Transverse colon (tissue), 4 donors: ENCODE results near the gene OGFOD1. TPM values are rescaled to one million over a fixed set of nuclear protein-coding genes. Genes with fewer than 3 reads are reported as not detected.
A peak's percentile ranks its signal among the peaks of the same experiment; 100 is the strongest.

Source experiments
- DNase-seq: peaks from one replicate; pipeline ENCODE4 v3.0.0-alpha.2; 2019
- H3K27ac ChIP-seq, 4 donors: fragments of 200-600 bp; sonication (generic); 2 replicates each; pipeline ENCODE4 v1.5.1; 2016 to 2018; ENCODE audit warnings: inconsistent platforms in 4 of 4
- H3K27me3 ChIP-seq: fragments of 200-600 bp; sonication (generic); 2 replicates; pipeline ENCODE4 v1.5.1; 2017; ENCODE audit warnings: inconsistent platforms
- H3K36me3 ChIP-seq, 4 donors: fragments of 200-600 bp; sonication (generic); 2 replicates each; pipeline ENCODE4 v1.5.1; 2017 to 2019; ENCODE audit warnings: inconsistent platforms in 4 of 4
- H3K4me1 ChIP-seq, 4 donors: fragments of 200-600 bp; sonication (generic); 2 replicates each; pipeline ENCODE4 v1.5.1; 2017 to 2020; ENCODE audit warnings: inconsistent platforms in 4 of 4
- H3K4me3 ChIP-seq, 4 donors: fragments of 200-600 bp; sonication (generic); 1 replicate in 1 of 4; 2 replicates in 3 of 4; pipeline versions ENCODE4 v1.5.1 to v1.6.1; 2017 to 2019; ENCODE audit warnings: inconsistent platforms in 4 of 4
- H3K9me3 ChIP-seq, 2 donors: fragments of 200-600 bp; sonication (generic); 2 replicates each; pipeline ENCODE4 v1.5.1; 2017 to 2019; ENCODE audit warnings: inconsistent platforms in 2 of 2
- CTCF ChIP-seq, 5 experiments: fragments of 200-600 bp in 3 of 5; fragments of 450-650 bp in 2 of 5; sonication (generic) in 3 of 5; IDR thresholded peaks; 1 replicate in 2 of 5; 2 replicates in 3 of 5; pipeline ENCODE4 v1.5.1; 2016 to 2017; ENCODE audit warnings: antibody characterized with exemption in 5 of 5, inconsistent platforms in 3 of 5, mild to moderate bottlenecking in 2 of 5, moderate library complexity in 1 of 5
- EP300 ChIP-seq: sonication (generic); formaldehyde crosslinking; IDR thresholded peaks from one replicate; pipeline ENCODE4 v1.6.1; 2017; ENCODE audit warnings: antibody characterized with exemption, low read depth
- POLR2A ChIP-seq: fragments of 450-650 bp; IDR thresholded peaks from one replicate; pipeline ENCODE4 v1.6.1; 2016; ENCODE audit warnings: antibody characterized with exemption, mild to moderate bottlenecking, moderate library complexity
- POLR2AphosphoS5 ChIP-seq, 3 donors: sonication (generic); formaldehyde crosslinking; IDR thresholded peaks; one replicate each; pipeline ENCODE4 v1.6.1; 2016; ENCODE audit warnings: antibody characterized with exemption in 3 of 3
- WGBS, 2 donors: methylation state at CpG; one replicate each; pipeline ENCODE4 v1.1.5; 2018; ENCODE audit warnings: low coverage in 1 of 2; 5-methylcytosine and 5-hydroxymethylcytosine counted together
- in situ Hi-C, 4 donors: fragments of 200-750 bp; cut with MboI; loops; one replicate each; pipeline versions ENCODE4 v1.15.0 to v1.15.1; 2017; ENCODE audit warnings: low sequenced_read_pairs in 3 of 4, low pct_ligation_motif_present in 1 of 4, low pct_unique_long_range_greater_than_20kb in 1 of 4
- intact Hi-C: fragments of 100-400 bp; cut with DNase I; formaldehyde crosslinking; loops from one replicate; pipeline ENCODE4 v1.15.1; 2023; ENCODE audit warnings: low total_unique reads
- total RNA-seq, 4 donors: library from RNA; depleted of rRNA; stranded (reverse); fragments of >200 nt; gene quantifications; one replicate each; pipeline ENCODE4 v1.1.0, GENCODE V29; 2016

Gene OGFOD1
- total RNA-seq, 4 donors from 2014 or later = 2.8 to 22.5 (median 9.5) TPM

DNA sequence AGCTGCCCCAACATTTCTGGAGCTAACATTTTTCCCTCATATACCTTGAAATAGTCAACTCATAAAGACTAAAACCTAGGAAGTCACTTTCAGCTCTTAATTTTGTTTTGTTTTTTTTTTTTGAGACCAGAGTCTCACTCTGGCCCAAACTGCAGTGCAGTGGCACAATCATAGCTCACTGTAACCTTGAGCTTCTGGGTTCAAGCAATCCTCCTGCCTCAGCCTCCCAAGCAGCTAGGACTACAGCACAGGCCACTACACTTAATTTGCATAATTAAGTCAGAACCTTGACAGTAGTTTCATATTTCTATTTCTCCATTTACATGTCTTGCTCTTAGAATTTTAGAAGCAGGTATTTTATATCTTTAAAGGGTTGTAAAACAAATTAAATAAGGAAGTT, 30.7 kb upstream of the OGFOD1 start:
- H3K36me3 ChIP-seq = no peaks in the 10 kb centered on the region
- in situ Hi-C loops (no loop called here), intact Hi-C loops (no loop called here)
- peaks cover 9 to 45% (median 22%) of the 10 kb centered on the region in 4 donors for H3K4me1 ChIP-seq
- TF ChIP-seq POLR2A = no peak
- TF ChIP-seq CTCF (IDR thresholded peaks at IDR 0.05) = no peak
- TF ChIP-seq POLR2AphosphoS5 (IDR thresholded peaks at IDR 0.05) = no peak
- no peak for TF ChIP-seq EP300
- DNase-seq = no peak
- no peak overlapping the region for H3K4me3 ChIP-seq
- H3K9me3 ChIP-seq = no peaks in the 10 kb centered on the region
- H3K27ac ChIP-seq = no peak overlapping the region
- no peaks in the 10 kb centered on the region for H3K27me3 ChIP-seq

DNA sequence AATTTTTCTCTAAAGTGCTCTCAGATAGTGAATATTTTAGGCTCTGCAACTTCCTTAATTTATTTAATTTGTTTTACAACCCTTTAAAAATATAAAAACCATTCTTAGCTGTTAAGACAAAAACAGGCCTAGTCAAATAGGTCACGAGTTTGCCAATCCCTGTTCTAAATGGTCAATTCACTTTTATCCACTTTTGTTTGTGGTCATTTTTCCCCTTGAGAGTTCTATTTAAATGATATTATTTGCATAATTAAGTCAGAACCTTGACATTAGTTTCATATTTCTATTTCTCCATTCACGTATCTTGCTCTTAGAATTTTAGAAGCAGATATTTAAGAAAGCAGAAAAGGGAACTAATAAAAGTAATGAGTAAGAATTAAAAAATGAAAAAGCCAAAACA, 30.0 kb upstream of the OGFOD1 start:
- intact Hi-C loops = no loop called here
- peaks cover 9 to 50% (median 22%) of the 10 kb centered on the region in 4 donors for H3K4me1 ChIP-seq
- DNase-seq = no peak
- no peaks in the 10 kb centered on the region for H3K36me3 ChIP-seq
- in situ Hi-C loops = no loop called here
- H3K27me3 ChIP-seq = no peaks in the 10 kb centered on the region
- H3K4me3 ChIP-seq = no peak overlapping the region
- no peak for TF ChIP-seq POLR2AphosphoS5 (IDR thresholded peaks at IDR 0.05)
- TF ChIP-seq CTCF (IDR thresholded peaks at IDR 0.05) = no peak
- no peak for TF ChIP-seq EP300
- TF ChIP-seq POLR2A = no peak
- no peak overlapping the region for H3K27ac ChIP-seq
- H3K9me3 ChIP-seq = no peaks in the 10 kb centered on the region
- WGBS, 2 donors = 77 to 80% methylated on average over 2 of the region's 2 CpGs

GRCh38 chr16:56421976-56422669, 29.2 kb upstream of the OGFOD1 start:
- no peak overlapping the region for H3K27ac ChIP-seq
- H3K27me3 ChIP-seq = no peaks in the 10 kb centered on the region
- TF ChIP-seq POLR2A = no peak
- TF ChIP-seq POLR2AphosphoS5 (IDR thresholded peaks at IDR 0.05) = no peak
- TF ChIP-seq CTCF (IDR thresholded peaks at IDR 0.05) = no peak
- no peak for TF ChIP-seq EP300
- intact Hi-C loops = no loop called here
- 87 to 100% methylated on average over 3 to 5 of the region's 5 CpGs for WGBS, 2 donors
- in situ Hi-C loops = no loop called here
- peaks cover 9 to 50% (median 22%) of the 10 kb centered on the region in 4 donors for H3K4me1 ChIP-seq
- no peaks in the 10 kb centered on the region for H3K36me3 ChIP-seq
- H3K9me3 ChIP-seq = no peaks in the 10 kb centered on the region
- no peak for DNase-seq
- H3K4me3 ChIP-seq = no peak overlapping the region

DNA sequence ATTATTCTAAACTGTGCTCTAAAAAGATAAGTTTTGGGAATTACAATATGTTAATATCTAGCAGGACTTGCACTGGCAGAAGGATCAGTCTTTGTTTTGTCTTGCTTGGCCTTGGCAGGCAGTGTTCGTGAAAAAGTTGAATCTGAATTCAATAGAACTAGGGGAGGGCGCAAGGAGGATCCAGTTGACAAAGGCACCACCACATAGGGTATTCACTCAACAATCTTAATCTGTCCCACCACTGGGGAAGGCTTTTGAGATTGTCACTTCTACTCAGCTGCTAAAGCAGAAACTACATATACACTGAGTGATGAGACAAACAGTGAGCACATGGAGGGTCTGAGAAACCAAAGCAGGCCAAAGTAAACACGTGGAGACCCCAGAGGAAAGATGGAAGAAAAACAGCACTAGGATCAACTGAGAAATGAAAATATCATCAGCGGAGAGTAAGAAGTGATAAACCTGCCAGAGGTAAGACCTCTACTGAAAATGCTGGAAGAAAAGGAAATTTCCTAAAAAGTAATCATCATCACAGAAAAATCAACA, 28.4 kb upstream of the OGFOD1 start:
- H3K4me3 ChIP-seq = peak overlapping the region in 1 of 4 donors; percentile 97

More for the DNA sequence above, 28.4 kb upstream of the OGFOD1 start:
- DNase-seq = no peak
- H3K27me3 ChIP-seq = no peaks in the 10 kb centered on the region
- no peaks in the 10 kb centered on the region for H3K9me3 ChIP-seq
- in situ Hi-C loops = no loop called here
- 71 to 82% methylated on average over 4 of the region's 4 CpGs for WGBS, 2 donors
- H3K4me1 ChIP-seq = peaks cover 9 to 50% (median 22%) of the 10 kb centered on the region in 4 donors
- intact Hi-C loops = no loop called here
- no peaks in the 10 kb centered on the region for H3K36me3 ChIP-seq
- peak overlapping the region in 1 of 4 donors; percentile 91 for H3K27ac ChIP-seq
- TF ChIP-seq EP300 = no peak
- TF ChIP-seq POLR2A = no peak
- TF ChIP-seq POLR2AphosphoS5 (IDR thresholded peaks at IDR 0.05) = no peak
- TF ChIP-seq CTCF (IDR thresholded peaks at IDR 0.05) = no peak
